ENCODE data around the gene CEP85L. TPM values are rescaled to one million over a fixed set of nuclear protein-coding genes. Genes with fewer than 3 reads are reported as not detected.
A peak's percentile ranks its signal among the peaks of the same experiment; 100 is the strongest.

The CEP85L gene
- total and polyA plus RNA-seq, 5 donors from 2014 or later = 19.3 to 96.4 (median 27.7) TPM

DNA sequence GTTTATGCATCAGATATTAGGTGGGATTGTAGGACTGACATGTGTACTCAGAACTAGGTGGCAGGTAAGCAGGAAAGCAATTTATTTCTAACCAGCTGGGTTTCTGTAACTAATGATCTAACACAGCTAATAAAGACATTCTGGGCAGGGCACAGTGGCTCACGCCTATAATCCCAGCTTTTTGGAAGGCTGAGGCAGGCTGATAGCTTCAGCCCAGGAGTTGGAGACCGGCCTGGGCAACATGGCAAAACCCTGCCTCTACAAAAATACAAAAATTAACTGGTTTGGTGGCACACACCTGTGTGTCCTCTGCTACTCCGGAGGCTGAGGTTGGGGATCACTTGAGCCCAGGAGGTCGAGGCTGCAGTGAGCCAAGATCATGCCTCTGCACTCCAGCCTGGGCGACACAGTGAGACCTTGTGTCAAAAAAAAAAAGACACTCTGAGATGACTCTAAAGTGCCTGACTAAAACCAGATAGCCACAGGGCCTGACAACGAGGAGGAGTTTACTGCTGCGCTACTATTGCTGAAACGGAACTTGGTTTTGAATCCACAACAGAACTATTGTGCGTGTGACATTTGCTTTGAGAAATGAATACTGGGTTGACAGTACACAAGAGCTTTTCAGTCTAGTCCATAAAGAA lies 29.2 kb upstream of the CEP85L start:
- H3K4me1 Mint-ChIP-seq = peaks cover 51 to 74% (median 58%) of the 10 kb centered on the region in 4 donors

GRCh38 chr6:118679327-118679901 lies 28.0 kb upstream of the CEP85L start:
- ATAC-seq (ENCODE audit: low read depth in 2 of 2) (no peak), DNase-seq (no peak)
- H3K27me3 ChIP-seq (ENCODE audit: control insufficient read depth, insufficient read depth, low read length) = no peaks in the 10 kb centered on the region
- Mint-ChIP-seq H3K27ac (peak overlapping the region in 2 of 3 donors; percentile 28 to 45), H3K9me3 (no peaks in the 10 kb centered on the region), H3K27me3 (no peaks in the 10 kb centered on the region), H3K36me3 (peaks cover 21% of the 10 kb centered on the region), H3K4me3 (peak overlapping the region in 2 of 4 donors; percentile 47 to 57), H3K4me1 (peaks cover 53 to 76% (median 56%) of the 10 kb centered on the region in 4 donors)
- peaks cover 29% of the 10 kb centered on the region for H3K4me1 ChIP-seq (ENCODE audit: control insufficient read depth, insufficient read depth, low read length, poor library complexity, severe bottlenecking)
- no peaks in the 10 kb centered on the region for H3K9me3 ChIP-seq (ENCODE audit: control insufficient read depth in 2 of 2, low read length in 2 of 2)
- H3K4me3 ChIP-seq (ENCODE audit: low read depth, low read length) = no peak overlapping the region
- no peaks in the 10 kb centered on the region for H3K36me3 ChIP-seq (ENCODE audit: control insufficient read depth, insufficient read depth, low read length)
- no peak overlapping the region for H3K27ac ChIP-seq (ENCODE audit: insufficient read depth, low read length, poor library complexity, severe bottlenecking)

More for the DNA sequence above, 29.2 kb upstream of the CEP85L start:
- Mint-ChIP-seq H3K36me3 (peaks cover 23% of the 10 kb centered on the region), H3K4me3 (peak overlapping the region in 2 of 4 donors; percentile 29 to 74), H3K27ac (peak overlapping the region; percentile 22 to 85 (median 72)), H3K27me3 (no peaks in the 10 kb centered on the region), H3K9me3 (no peaks in the 10 kb centered on the region)
- DNase-seq = peak in 1 of 3 donors; percentile 30
- Histone ChIP-seq H3K27me3 (ENCODE audit: control insufficient read depth, insufficient read depth, low read length) (no peaks in the 10 kb centered on the region), H3K36me3 (ENCODE audit: control insufficient read depth, insufficient read depth, low read length) (no peaks in the 10 kb centered on the region), H3K4me1 (ENCODE audit: control insufficient read depth, insufficient read depth, low read length, poor library complexity, severe bottlenecking) (peaks cover 38% of the 10 kb centered on the region), H3K27ac (ENCODE audit: insufficient read depth, low read length, poor library complexity, severe bottlenecking) (no peak overlapping the region), H3K9me3 (ENCODE audit: control insufficient read depth in 2 of 2, low read length in 2 of 2) (no peaks in the 10 kb centered on the region), H3K4me3 (ENCODE audit: low read depth, low read length) (no peak overlapping the region)
- ATAC-seq (ENCODE audit: low read depth in 2 of 2) = peak; percentile 59 to 65

DNA sequence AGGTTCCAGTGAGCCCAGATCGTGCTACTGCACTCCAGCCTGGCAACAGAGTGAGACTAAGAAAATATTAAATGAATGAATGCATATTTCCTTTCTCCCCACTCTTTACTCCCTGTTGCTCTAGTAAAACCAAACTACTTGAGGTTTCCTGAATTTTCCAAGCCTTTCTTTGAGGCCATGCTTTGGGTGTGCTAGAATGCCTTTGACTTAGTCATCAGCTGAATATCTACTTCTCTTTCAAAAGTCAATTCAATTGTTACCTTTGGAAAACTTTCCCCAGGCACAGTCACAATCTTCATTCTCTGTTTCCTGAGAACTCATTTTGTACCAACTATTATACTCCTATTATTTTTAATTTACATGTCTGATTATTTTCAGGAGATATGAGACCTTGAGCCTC lies 27.5 kb upstream of the CEP85L start:
- Histone ChIP-seq H3K27ac (ENCODE audit: insufficient read depth, low read length, poor library complexity, severe bottlenecking) (no peak overlapping the region), H3K36me3 (ENCODE audit: control insufficient read depth, insufficient read depth, low read length) (no peaks in the 10 kb centered on the region), H3K4me1 (ENCODE audit: control insufficient read depth, insufficient read depth, low read length, poor library complexity, severe bottlenecking) (peaks cover 24% of the 10 kb centered on the region), H3K27me3 (ENCODE audit: control insufficient read depth, insufficient read depth, low read length) (no peaks in the 10 kb centered on the region), H3K9me3 (ENCODE audit: control insufficient read depth in 2 of 2, low read length in 2 of 2) (no peaks in the 10 kb centered on the region), H3K4me3 (ENCODE audit: low read depth, low read length) (no peak overlapping the region)
- Mint-ChIP-seq H3K27me3 (no peaks in the 10 kb centered on the region), H3K36me3 (peaks cover 22% of the 10 kb centered on the region), H3K9me3 (no peaks in the 10 kb centered on the region), H3K4me3 (peak overlapping the region in 1 of 4 donors; percentile 57), H3K27ac (no peak overlapping the region), H3K4me1 (peaks cover 49 to 76% (median 51%) of the 10 kb centered on the region in 4 donors)
- ATAC-seq (ENCODE audit: low read depth in 2 of 2) (no peak), DNase-seq (no peak)

DNA sequence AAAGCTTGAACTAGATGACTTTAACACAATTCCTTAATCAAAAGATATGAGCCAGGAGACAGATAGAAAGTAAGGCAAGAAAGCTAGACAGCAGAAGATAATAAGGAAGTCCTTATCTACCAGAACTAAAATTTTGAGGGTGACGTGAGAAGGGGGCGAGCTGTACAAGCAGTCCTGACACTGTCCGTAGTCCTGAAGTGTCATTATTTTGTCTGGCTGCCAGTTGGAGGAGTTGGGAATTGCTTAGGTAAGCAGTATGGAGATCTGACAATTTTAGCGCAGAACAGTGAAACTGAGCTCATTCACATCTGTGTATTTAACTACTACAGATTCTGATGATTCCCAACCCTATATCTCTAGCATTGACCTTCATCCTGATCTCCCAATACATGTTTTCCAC lies 25.8 kb upstream of the CEP85L start:
- Histone ChIP-seq H3K27ac (ENCODE audit: insufficient read depth, low read length, poor library complexity, severe bottlenecking) (no peak overlapping the region), H3K36me3 (ENCODE audit: control insufficient read depth, insufficient read depth, low read length) (peaks cover 3% of the 10 kb centered on the region), H3K4me1 (ENCODE audit: control insufficient read depth, insufficient read depth, low read length, poor library complexity, severe bottlenecking) (peaks cover 24% of the 10 kb centered on the region), H3K9me3 (ENCODE audit: control insufficient read depth in 2 of 2, low read length in 2 of 2) (no peaks in the 10 kb centered on the region), H3K4me3 (ENCODE audit: low read depth, low read length) (no peak overlapping the region), H3K27me3 (ENCODE audit: control insufficient read depth, insufficient read depth, low read length) (no peaks in the 10 kb centered on the region)
- no peak for DNase-seq
- peaks cover 37 to 78% (median 48%) of the 10 kb centered on the region in 4 donors for H3K4me1 Mint-ChIP-seq
- H3K4me3 Mint-ChIP-seq = no peak overlapping the region
- peaks cover 33% of the 10 kb centered on the region for H3K36me3 Mint-ChIP-seq
- no peak for ATAC-seq (ENCODE audit: low read depth in 2 of 2)
- no peaks in the 10 kb centered on the region for H3K9me3 Mint-ChIP-seq
- H3K27ac Mint-ChIP-seq = no peak overlapping the region
- H3K27me3 Mint-ChIP-seq = no peaks in the 10 kb centered on the region

GRCh38 chr6:118675225-118675624 lies 23.8 kb upstream of the CEP85L start:
- no peaks in the 10 kb centered on the region for H3K9me3 ChIP-seq (ENCODE audit: control insufficient read depth in 2 of 2, low read length in 2 of 2)
- Mint-ChIP-seq H3K9me3 (no peaks in the 10 kb centered on the region), H3K27me3 (no peaks in the 10 kb centered on the region), H3K27ac (no peak overlapping the region), H3K4me3 (no peak overlapping the region), H3K36me3 (peaks cover 34% of the 10 kb centered on the region), H3K4me1 (peaks cover 31 to 82% (median 47%) of the 10 kb centered on the region in 4 donors)
- H3K27me3 ChIP-seq (ENCODE audit: control insufficient read depth, insufficient read depth, low read length) = no peaks in the 10 kb centered on the region
- peaks cover 12% of the 10 kb centered on the region for H3K4me1 ChIP-seq (ENCODE audit: control insufficient read depth, insufficient read depth, low read length, poor library complexity, severe bottlenecking)
- H3K4me3 ChIP-seq (ENCODE audit: low read depth, low read length) = no peak overlapping the region
- DNase-seq (no peak), ATAC-seq (ENCODE audit: low read depth in 2 of 2) (no peak)
- no peak overlapping the region for H3K27ac ChIP-seq (ENCODE audit: insufficient read depth, low read length, poor library complexity, severe bottlenecking)
- H3K36me3 ChIP-seq (ENCODE audit: control insufficient read depth, insufficient read depth, low read length) = peaks cover 3% of the 10 kb centered on the region

DNA sequence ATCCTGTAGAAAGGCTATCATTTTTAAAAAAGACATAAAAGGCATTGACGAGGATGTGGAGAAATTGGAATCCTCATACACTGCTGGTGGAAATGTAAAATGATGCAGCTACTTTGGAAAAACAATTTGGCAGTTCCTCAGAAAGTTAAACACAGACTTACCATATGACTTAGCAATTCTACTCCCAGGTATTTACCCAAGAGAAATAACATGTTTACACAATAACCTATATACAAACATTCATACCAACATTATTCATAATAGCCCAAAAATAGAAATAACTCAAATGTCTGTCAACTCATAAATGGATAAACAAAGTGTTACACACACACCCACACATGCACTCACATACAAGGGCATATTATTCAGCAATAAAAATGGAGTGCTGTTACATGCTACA lies 23.4 kb upstream of the CEP85L start:
- Histone ChIP-seq H3K4me1 (ENCODE audit: control insufficient read depth, insufficient read depth, low read length, poor library complexity, severe bottlenecking) (peaks cover 8% of the 10 kb centered on the region), H3K27ac (ENCODE audit: insufficient read depth, low read length, poor library complexity, severe bottlenecking) (no peak overlapping the region), H3K36me3 (ENCODE audit: control insufficient read depth, insufficient read depth, low read length) (peaks cover 3% of the 10 kb centered on the region), H3K27me3 (ENCODE audit: control insufficient read depth, insufficient read depth, low read length) (no peaks in the 10 kb centered on the region), H3K9me3 (ENCODE audit: control insufficient read depth in 2 of 2, low read length in 2 of 2) (no peaks in the 10 kb centered on the region), H3K4me3 (ENCODE audit: low read depth, low read length) (no peak overlapping the region)
- ATAC-seq (ENCODE audit: low read depth in 2 of 2) (no peak), DNase-seq (no peak)
- H3K9me3 Mint-ChIP-seq = no peaks in the 10 kb centered on the region
- no peak overlapping the region for H3K4me3 Mint-ChIP-seq
- H3K4me1 Mint-ChIP-seq = peaks cover 31 to 84% (median 52%) of the 10 kb centered on the region in 4 donors
- peak overlapping the region in 1 of 3 donors; percentile 23 for H3K27ac Mint-ChIP-seq
- no peaks in the 10 kb centered on the region for H3K27me3 Mint-ChIP-seq
- peaks cover 35% of the 10 kb centered on the region for H3K36me3 Mint-ChIP-seq

- DNase-seq (no peak), ATAC-seq (ENCODE audit: low read depth in 2 of 2) (no peak)
- Histone ChIP-seq H3K27ac (ENCODE audit: insufficient read depth, low read length, poor library complexity, severe bottlenecking) (no peak overlapping the region), H3K9me3 (ENCODE audit: control insufficient read depth in 2 of 2, low read length in 2 of 2) (no peaks in the 10 kb centered on the region), H3K27me3 (ENCODE audit: control insufficient read depth, insufficient read depth, low read length) (no peaks in the 10 kb centered on the region), H3K4me3 (ENCODE audit: low read depth, low read length) (no peak overlapping the region), H3K4me1 (ENCODE audit: control insufficient read depth, insufficient read depth, low read length, poor library complexity, severe bottlenecking) (peaks cover 6% of the 10 kb centered on the region), H3K36me3 (ENCODE audit: control insufficient read depth, insufficient read depth, low read length) (peaks cover 3% of the 10 kb centered on the region)
- Mint-ChIP-seq H3K9me3 (no peaks in the 10 kb centered on the region), H3K4me1 (peaks cover 32 to 86% (median 55%) of the 10 kb centered on the region in 4 donors), H3K4me3 (peak overlapping the region in 2 of 4 donors; percentile 13 to 28), H3K27ac (peak overlapping the region in 2 of 3 donors; percentile 60 to 76), H3K36me3 (peaks cover 27% of the 10 kb centered on the region), H3K27me3 (no peaks in the 10 kb centered on the region)
Observed at GRCh38 chr6:118672678-118673077, 21.3 kb upstream of the CEP85L start.
